GM12873 (cell line): ENCODE measurements around the gene CKB.

Experiments used
- TF ChIP-seq, protein P1 (sequence below): IDR thresholded peaks from 2 replicates; pipeline ENCODE4 v1.5.1; 2012; ENCODE audit warnings: low read depth, mild to moderate bottlenecking, moderate library complexity, low read length, control low read depth; ENCODE audit not compliant: insufficient read depth; ENCODE audit errors: missing control alignments

CKB gene

DNA sequence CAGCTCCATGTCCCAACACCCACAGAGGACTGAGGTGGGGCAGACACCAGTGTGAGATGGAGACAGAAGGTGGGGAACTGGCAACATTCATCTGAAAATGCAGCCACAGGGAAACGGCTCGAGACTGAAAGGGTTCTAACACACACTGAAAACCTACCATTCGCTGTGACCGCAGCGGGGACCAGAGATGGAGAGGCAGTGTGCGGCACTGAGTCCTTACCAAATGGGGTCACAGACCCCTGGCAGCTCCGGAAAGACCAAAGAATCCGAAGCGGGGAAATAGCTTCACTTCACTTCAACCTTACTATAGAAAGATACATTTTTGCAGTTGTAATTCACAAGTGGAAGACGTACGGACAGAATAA is 30.2 kb upstream of the CKB start:
- TF ChIP-seq, protein P1, sequence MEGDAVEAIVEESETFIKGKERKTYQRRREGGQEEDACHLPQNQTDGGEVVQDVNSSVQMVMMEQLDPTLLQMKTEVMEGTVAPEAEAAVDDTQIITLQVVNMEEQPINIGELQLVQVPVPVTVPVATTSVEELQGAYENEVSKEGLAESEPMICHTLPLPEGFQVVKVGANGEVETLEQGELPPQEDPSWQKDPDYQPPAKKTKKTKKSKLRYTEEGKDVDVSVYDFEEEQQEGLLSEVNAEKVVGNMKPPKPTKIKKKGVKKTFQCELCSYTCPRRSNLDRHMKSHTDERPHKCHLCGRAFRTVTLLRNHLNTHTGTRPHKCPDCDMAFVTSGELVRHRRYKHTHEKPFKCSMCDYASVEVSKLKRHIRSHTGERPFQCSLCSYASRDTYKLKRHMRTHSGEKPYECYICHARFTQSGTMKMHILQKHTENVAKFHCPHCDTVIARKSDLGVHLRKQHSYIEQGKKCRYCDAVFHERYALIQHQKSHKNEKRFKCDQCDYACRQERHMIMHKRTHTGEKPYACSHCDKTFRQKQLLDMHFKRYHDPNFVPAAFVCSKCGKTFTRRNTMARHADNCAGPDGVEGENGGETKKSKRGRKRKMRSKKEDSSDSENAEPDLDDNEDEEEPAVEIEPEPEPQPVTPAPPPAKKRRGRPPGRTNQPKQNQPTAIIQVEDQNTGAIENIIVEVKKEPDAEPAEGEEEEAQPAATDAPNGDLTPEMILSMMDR: no peak

DNA sequence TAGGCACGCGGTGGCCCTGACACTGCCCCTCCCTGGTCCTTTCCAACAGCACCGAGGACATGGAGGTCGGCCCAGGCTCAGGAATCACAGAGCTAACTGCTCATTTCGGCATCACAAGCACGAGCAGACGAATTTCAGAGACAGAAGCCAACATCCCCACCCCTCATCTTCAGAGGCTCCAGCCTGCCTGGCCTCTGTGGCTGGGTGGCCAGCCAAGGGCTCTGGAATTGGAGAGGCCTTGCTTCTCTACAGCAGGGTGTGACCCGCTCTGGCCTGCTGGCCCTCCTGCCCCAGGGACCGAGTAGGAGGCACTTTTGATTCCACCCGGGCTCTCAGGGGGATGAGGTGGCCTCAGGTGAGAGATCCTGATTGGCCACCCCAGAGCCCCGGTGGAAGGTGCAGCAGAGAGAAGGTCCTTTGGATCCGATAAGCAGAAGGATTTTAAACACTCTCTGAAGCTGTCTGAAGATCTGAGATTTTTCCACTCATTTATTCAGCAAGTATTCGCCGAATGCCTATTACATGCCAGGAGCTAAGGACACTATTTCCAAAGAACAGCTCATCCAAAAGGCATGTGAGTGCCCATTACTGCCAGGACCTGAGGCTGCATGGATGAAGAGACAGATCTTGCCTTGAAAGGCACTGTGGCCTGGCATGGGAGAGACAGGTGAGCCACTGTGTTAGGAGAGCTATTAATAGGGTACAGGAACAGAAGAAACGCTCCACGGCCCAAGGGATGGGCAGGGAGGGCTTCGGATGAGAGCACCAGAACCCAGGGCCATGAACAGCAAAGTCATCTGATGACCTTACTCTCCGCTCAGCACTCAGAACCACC is 29.6 kb upstream of the CKB start:
- TF ChIP-seq, protein P1: no peak

DNA sequence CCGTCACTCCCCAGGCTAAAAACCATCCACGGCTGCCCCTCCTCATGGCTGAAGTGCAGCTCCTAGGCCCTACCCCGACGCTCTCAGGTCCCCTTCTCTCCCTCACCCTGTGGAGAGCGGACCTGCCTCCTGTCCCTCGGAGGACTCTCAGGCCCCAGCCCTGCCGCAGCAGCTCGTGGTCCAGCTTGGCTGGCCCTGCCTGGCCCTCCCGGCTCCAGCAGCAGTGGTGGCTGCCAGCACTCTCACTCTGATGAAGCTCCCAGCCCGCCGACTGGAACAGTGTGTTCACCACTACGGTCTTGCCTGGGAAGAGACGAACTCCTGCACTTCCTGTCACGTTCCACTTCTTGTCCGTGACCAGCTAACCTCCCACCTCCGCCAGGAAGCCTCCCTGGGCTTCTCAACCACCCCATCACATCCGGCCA is 28.7 kb upstream of the CKB start:
- TF ChIP-seq, protein P1: no peak

DNA sequence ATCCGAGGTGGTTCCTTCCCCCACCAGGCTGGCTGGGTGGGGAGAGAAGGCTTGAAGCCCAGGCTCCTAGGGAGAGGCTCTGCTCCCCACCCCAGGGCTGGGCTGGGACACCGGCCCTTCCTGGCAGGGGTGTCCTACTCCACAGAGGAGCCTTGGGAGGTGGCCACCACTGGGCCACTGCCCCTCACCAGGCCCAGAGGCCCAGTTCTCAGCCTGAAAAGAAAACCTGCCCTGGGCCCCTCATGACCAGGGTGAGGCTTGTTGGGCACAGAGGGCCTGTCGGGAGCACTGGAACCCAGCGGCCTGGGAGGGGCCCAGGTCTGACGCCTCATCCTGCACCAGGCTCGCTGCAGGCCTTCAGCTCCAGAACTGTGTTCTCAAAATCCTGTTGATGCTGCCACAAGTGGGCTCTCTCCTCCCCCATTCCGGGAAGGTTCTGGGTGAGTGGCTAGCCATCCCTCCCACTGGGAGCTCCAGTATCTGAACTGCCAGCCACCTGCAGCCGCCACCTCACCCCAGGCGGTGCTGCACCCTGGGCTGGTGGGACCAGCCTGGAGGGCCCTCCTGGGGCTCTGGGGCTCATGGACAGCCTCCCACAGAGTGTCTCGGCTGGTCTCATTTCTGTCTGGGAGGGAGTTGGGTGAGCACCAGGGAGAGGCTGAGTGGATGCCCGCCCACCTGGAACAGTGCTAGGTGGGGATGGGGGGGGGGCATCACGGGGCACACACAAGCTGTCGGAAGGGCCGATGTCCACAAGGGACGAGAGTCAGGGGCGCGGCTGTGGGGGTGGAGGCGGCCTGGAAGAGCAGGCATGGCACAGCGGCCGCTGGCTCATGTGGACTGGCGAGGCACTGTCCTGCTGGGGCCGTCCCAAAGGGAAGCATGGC is 28.1 kb upstream of the CKB start:
- TF ChIP-seq, protein P1: no peak

DNA sequence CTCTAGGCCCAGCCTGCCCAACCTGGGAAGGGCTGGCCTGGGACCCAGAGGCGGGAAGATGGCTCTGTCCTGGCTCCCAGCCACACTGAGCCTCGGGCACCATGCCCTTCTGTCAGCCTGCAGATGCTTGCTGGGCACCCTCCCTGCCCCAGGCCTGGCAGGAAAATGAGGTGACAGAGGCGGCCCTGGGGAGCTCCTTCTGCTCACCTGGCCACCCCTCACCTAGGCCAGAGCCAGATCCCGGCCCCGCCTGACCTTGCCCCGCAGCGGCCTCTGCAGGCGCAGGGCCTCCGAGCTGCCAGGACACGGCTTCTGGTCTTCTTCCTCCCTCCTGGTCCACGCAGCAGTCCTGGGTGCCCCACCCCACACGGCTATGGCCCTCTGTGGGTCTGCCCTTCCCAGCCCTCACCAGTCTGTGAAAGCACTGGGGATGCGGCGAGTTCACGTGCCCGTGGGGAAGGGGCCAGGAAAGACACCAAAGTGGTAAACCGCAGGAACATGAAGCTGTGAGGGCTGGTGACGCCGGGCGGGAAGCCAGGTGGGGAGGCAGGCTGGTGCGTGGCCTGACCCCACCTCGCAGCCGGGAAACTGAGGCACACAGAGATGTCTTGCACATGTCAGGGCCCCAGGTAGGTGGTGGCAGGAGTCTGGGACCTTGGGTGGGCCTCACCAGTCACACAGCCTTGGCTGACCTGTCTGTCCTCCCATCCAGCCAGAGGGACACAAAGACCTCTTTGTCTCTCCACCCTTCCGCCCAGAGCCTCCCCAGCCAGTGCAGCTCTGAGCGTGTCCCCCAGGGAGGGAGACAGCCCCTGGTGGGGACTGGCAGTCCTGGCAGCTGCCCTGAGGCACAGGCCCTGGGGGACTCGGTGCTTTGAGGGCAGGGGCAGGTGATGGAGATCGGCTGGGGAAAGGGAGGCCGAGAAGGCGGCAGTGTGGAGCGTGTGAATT is 27.0 kb upstream of the CKB start:
- TF ChIP-seq, protein P1: no peak

DNA sequence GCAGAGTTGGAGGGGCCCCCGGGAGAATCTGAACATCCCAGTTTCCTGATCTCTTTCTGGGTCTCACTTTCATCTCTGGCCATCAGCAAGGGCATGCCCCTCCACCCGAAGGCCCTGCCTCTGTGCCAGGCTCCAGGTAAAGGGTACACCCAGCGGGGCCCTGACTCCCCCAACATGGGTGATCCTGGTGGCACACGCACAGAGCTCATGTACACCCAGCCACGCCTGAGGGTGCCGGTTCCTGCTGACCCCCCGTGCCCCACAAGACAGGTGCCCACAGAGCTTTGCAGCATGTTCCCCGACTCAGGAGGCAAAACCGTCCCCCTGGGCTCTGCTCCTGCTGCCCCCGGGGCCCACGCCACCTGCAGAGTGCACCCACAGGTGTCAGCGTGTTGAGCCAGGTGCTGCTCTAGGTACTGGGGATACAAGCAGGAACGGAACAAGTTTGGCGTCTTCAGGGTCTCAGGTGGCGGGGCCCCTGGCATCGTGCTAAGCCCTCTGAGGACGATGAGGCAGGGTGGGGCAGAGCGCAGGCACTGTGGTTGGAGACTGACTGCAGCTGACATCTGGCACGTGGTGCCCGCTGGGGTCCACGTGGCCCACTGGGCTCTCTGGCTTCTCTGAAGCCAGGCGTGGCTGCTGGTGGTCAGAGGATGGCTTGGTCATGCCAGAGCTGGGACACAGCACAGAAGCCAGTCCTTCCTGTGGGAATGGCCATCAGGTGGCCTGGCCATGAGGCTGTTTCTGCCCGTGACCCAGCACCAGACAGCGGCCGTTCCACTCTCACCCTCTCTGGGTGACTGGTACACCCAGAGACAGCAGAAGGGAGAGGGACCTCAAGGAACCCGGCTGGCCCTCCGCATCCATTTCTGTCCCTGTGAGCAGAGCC is 26.1 kb upstream of the CKB start:
- TF ChIP-seq, protein P1: no peak
